Right forelimb (tissue), 1 donor: ENCODE data around the gene LZIC.

Experiments
- DNase-seq: peaks from one replicate; pipeline ENCODE4 v3.0.0-alpha.2; 2018

The LZIC gene

DNA sequence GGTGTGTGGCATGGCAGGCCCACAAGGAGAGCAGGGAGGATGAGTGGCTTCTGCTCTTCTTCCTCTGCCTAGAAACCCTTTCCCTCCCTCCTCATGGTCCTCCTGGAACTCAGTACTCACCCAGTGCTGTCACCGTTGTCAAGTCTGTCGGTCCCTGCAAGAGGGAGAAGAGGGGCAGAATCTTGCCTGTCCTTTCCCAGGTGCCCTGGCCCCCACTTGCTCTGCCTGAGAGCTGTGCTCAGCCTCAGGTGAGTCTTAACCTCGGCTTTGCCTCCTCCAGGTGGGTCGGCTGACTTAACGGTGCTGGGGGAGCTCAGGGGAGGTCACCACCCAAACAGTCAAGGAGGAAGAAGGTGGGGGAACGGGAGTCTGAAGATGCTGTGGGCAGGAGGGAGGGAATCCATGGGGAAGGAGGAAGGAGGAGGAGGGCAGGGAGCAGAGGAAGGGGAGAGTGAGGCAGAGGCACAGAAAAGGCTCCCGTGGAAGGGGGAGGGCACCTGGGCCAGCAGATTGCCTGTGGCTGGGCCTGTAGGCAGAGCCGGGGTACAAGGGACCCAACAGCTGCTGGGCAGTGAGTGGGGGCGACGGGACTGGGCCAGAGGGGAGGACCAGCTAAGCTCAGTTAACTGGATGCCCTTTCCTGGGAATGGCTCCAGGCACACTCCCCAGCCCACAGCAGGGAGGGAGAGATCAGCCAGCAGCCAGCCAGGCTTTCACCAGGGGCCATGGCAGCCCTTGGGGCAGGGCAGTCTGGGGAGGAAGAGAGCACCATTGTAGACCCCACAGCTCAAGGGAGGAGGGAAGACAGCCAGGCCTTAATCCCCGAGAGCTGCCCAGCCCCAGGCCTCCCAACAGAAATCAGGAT is 59.4 kb downstream of the LZIC start:
- no peak for DNase-seq

GRCh38 chr1:9882945-9883303 is 60.3 kb downstream of the LZIC start:
- DNase-seq: no peak

DNA sequence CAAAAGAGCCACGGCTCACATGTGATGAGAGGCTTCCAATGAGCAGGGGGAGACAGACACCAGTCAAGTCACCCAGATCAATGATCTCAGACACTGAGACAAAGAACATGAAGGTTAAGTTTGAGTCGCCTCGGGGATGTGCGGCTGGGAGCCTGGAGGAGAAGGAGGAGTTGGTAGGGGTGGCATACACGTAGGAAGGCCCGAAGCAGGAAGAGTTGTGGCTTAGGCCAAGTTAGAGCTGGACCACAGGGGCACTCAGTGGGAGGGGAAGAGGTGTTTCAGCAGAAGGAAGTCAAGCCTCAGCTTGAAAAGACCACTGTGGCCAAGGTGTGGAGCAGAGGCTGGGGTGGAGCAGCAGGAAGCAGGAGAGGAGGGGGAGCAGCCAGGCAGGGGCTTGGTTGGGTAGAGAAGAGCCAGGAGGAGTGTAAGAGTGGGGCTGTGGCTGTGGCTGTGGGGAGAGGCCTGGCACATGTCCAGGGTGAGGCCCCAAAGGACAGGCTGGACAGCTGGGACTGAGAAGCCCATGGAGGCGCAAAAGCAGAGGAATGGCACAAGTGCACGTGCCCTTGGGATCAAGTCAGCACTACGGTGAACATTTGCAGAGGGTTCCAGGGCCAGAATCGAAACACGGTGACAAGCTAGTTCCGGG is 60.8 kb downstream of the LZIC start:
- no peak for DNase-seq

- no peak for DNase-seq
These were observed 61.3 kb downstream of the LZIC start for GRCh38 chr1:9881838-9882249.
